Activated naive CD4-positive, alpha-beta T cell treated with anti-CD3 and anti-CD28 coated beads for 36 hours (primary cell): ENCODE results near the gene RPL28. TPM values are rescaled to one million over a fixed set of nuclear protein-coding genes. Genes with fewer than 3 reads are reported as not detected.

ENCODE experiments used
- CTCF ChIA-PET: fragments of 350-600 bp; sonication (Branson Sonifier 250); formaldehyde crosslinking; loops from one replicate; lab custom pipeline; 2021; ENCODE audit warnings: antibody characterized with exemption; lab: Charles Lee
- DNase-seq: peaks from one replicate; pipeline ENCODE4 v3.0.0-alpha.2; 2020
- H3K27ac Mint-ChIP-seq: one replicate; pipeline ENCODE4 v1.8.0; 2021; ENCODE audit warnings: mild to moderate bottlenecking, mixed read lengths
- H3K27me3 Mint-ChIP-seq: one replicate; pipeline ENCODE4 v1.8.0; 2021; ENCODE audit warnings: low read depth, mixed read lengths
- H3K36me3 Mint-ChIP-seq: one replicate; pipeline ENCODE4 v1.8.0; 2021; ENCODE audit warnings: low read depth, mixed read lengths
- H3K4me1 Mint-ChIP-seq: one replicate; pipeline ENCODE4 v1.8.0; 2021; ENCODE audit warnings: low read depth, mixed read lengths
- H3K4me3 Mint-ChIP-seq: one replicate; pipeline ENCODE4 v1.8.0; 2021; ENCODE audit warnings: mild to moderate bottlenecking, moderate library complexity, mixed read lengths
- H3K9me3 Mint-ChIP-seq: one replicate; pipeline ENCODE4 v1.8.0; 2021; ENCODE audit warnings: mixed read lengths
- intact Hi-C: fragments of 100-400 bp; cut with micrococcal nuclease; formaldehyde crosslinking; loops from one replicate; pipeline ENCODE4 v1.15.1; 2023
- total RNA-seq, 2 experiments: library from RNA; stranded (reverse); gene quantifications; one replicate each; pipeline ENCODE4 v1.2.3, GENCODE V29; 2021

RPL28 gene
- total RNA-seq, 2 experiments from 2014 or later: 3,327 to 3,354 TPM

DNA sequence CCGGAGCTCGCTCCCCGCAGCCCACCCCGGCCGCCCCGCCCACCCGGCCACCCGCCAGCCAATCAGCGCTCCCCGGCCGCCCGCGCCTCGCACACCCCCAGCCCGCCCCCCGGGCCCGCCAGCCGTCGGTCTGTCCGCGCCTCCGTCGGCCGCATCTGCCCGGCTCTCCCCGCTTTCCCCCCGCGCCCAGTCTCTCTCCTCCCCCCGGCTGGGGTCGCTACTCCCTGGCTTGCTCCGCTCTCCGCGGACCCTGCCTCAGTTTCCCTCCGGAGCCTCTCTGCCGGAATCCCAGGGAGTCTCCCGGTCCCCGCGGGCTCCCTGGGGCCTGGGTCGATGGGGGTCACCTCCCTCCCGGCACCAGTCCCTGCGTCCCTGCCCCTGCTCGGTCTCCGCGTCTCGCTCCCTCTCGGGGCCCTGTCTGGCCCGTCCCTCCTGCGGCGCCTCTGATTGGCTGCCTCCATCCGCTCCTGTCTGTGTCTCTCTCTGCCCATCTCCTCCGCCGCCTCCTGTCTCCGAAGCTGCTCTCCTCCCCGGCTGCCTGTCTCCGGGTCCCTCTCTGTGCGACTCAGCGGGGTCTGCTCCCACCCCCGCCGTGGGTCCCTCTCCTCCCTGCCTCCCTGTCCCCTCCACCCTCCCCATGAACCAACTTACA, 16.0 kb upstream of the RPL28 start:
- Mint-ChIP-seq H3K27me3 (peaks cover 45% of the 10 kb centered on the region), H3K27ac (no peak overlapping the region), H3K9me3 (no peaks in the 10 kb centered on the region), H3K36me3 (no peaks in the 10 kb centered on the region), H3K4me3 (peak overlapping the region; percentile 36), H3K4me1 (peaks cover 19% of the 10 kb centered on the region)
- DNase-seq: peak; percentile 41
- intact Hi-C loops: no loop called here
- CTCF ChIA-PET: no interaction called here

DNA sequence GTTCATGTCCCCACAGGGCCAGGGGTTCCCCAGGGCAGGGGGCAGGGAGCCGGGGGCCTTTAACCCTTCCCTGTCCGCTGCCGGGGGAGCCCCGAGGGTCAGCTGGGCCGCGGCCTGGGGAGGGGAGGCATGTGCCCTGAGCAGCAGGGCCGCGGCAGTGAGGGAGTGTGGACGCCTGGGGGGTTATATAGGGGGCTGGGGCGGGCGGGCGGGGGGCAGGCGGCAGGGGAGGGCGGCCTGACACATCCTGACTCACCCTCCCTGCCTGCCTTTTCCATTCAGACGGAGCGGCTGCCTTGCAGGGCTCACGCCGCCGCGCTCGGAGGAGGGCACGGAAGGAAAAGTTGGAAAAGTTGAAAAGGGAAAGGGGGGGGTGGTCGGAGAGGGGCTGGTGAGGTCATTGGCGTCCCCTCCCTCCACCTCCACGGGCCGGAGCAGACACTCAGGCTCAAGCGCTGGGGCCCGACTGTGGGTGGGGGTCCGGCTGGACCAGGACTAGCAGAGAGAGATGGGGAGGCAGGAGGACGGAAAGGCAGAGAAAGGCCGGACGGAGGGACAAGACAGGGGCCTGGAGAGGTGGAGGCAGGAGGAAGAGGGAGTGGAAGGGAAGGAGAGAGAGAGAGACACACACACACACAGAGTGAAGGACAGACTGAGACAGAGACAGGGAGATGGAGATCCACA, 15.3 kb upstream of the RPL28 start, which contains the start of gene IL11:
IL11 (minus strand) TSS at position 159 of the 684 bp plus-strand sequence; CDS start at position 6, 153 bp downstream.
- Mint-ChIP-seq H3K4me3 (peak within 1 kb of the TSS; percentile 36), H3K36me3 (no peaks in the 10 kb centered on the region), H3K27ac (no peak within 1 kb of the TSS), H3K4me1 (peaks cover 19% of the 10 kb centered on the region), H3K27me3 (peaks cover 47% of the 10 kb centered on the region), H3K9me3 (no peaks in the 10 kb centered on the region)
- no peak for DNase-seq
- CTCF ChIA-PET: no interaction called here
- intact Hi-C loops: no loop called here

DNA sequence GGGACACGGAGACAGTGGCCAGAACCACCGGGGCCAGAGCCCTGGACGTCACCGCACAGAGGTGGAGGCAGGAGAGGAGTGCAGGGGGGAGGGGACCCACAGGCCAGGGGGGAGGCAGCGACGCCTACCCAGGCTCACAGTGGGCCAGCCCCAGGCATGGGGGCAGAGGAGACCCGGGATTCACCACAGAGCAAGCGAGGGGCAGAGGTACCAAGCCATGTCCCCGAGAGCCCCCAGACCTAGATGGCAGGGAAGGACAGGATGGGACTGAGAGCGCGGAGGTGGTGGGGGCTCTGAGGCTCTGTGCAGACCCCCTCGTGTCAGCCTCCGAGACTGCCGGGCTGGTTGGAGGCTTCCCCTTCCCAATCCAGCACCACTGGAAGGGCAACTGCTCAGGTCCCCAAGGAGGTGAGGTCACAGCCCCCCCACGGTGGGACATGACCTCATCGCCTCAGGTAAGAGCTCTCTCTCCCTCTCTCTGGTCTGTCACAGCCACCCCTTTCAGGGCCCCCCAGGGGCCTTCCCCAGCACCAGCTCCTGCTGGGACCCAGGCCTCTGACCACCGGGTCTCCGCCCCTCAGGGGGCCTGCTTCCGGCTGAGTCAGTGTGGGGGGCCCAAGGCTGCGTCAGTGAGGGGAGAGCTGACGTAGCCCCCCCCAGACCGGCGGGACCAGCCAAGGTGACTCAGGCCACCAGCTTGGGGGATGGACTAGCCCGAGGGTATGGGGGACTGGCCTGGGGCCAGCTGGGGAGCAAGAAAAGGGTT, 13.2 kb upstream of the RPL28 start:
- intact Hi-C loops: no loop called here
- no peak overlapping the region for H3K27ac Mint-ChIP-seq
- CTCF ChIA-PET: no interaction called here
- no peak for DNase-seq
- H3K27me3 Mint-ChIP-seq: peaks cover 47% of the 10 kb centered on the region
- H3K4me3 Mint-ChIP-seq: no peak overlapping the region
- H3K9me3 Mint-ChIP-seq: no peaks in the 10 kb centered on the region
- H3K36me3 Mint-ChIP-seq: no peaks in the 10 kb centered on the region
- peaks cover 21% of the 10 kb centered on the region for H3K4me1 Mint-ChIP-seq

DNA sequence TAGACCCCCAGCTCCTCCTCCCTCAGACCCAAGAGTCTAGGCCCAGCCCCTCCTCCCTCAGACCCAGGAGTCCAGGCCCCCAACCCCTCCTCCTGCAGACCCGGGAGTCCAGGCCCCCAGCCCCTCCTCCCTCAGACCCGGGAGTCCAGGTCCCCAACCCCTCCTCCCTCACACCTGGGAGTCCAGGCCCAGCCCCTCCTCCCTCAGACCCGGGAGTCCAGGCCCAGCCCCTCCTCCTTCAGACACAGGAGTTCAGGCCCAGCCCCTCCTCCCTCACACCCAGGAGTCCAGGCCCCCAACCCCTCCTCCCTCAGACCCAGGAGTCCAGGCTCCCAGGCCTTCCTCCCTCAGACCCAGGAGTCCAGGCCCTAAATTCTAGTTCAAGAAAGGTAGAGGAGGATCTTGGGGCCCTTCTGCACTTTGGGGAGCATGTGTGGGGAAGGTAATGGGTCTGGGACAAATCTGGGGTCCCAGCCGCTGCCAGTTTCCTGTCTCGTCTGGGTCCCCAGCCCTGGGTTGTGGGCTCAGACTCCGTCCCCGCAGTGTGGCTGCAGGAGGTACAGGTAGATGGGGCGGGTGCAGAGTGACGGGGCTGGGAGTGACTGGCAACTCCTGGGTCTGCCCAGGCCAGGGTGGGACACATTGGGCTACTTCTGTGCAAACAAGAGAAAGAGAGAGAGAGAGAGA, 12.3 kb upstream of the RPL28 start:
- no peaks in the 10 kb centered on the region for H3K36me3 Mint-ChIP-seq
- CTCF ChIA-PET: no interaction called here

DNA sequence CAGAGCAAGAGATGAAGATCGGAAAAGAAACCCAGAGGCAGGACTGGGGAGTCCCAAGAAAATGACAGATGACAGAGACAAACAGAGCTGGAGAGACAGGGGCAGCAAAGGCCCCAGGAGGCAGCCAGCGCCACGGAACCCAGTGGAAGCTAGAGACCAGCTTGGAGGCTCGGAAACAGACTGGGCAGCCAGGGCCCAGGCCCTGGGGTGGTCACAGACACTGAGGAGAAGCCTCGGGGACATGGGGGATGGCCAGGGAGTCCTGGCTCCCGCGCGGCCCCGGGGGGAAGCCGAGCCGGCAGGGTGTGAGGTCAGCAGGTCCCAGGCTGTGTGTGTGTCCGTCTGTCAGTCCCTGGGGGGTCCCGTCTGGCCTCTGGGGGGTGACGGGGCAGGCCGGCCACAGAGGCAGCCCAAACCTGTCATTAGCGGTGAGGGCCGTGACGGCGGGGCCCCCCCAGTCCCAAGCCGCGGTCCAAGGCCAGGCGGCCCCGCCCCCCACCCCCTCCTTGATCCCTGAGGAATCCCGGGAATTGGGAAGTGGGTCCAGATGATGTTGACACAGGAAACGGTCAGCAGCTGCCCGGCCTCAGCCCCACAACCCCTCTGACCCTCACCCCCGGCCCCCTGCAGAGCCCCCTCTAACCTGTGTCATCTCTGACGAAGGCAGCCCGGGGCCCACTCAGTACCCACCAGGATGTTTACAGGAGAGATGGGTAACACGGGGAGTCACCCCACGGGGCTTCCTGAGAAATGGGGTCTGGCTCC, 11.6 kb upstream of the RPL28 start:
- peaks cover 21% of the 10 kb centered on the region for H3K4me1 Mint-ChIP-seq
- no peak overlapping the region for H3K4me3 Mint-ChIP-seq
- DNase-seq: no peak
- no peaks in the 10 kb centered on the region for H3K9me3 Mint-ChIP-seq
- intact Hi-C loops: no loop called here
- no peak overlapping the region for H3K27ac Mint-ChIP-seq
- H3K27me3 Mint-ChIP-seq: peaks cover 41% of the 10 kb centered on the region
- H3K36me3 Mint-ChIP-seq: no peaks in the 10 kb centered on the region
- CTCF ChIA-PET: no interaction called here

More for the DNA sequence above, 12.3 kb upstream of the RPL28 start:
- no peaks in the 10 kb centered on the region for H3K9me3 Mint-ChIP-seq
- peaks cover 45% of the 10 kb centered on the region for H3K27me3 Mint-ChIP-seq
- H3K4me3 Mint-ChIP-seq: no peak overlapping the region
- H3K4me1 Mint-ChIP-seq: peaks cover 21% of the 10 kb centered on the region
- intact Hi-C loops: no loop called here
- no peak overlapping the region for H3K27ac Mint-ChIP-seq
- DNase-seq: no peak

DNA sequence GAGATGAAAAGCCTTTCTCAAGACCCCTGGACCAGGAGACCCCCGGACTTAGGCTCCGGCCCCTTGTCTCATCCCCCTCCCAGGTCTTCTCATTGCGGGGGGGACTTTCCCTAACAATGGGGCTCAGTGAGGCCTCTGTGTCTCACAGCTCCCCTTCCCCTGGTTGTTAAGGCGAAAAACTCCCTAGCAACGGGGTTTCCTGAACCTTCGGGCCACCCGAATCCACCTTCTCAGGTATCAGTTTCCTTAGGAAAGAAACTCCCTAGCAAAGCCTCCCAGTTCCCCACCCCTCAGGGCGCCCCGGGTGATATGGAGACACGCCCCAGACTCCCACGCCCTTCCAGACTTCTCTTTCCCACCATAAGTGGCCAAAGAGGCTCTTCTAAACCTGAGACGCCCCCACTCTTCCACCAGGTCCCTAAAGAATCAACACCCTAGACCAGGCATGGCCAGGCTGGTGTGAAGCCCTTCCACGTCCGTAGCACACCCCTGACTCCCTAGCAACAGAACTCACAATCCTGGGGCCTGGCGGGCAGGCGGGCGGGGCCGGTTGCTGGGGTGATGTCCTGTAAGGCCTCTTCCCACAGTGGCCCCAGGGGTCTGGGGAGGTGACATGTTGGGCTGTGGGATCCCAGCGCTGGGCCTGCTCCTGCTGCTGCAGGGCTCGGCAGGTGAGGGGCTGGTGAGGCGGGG, 9.3 kb upstream of the RPL28 start, which contains the start of gene TMEM190:
TMEM190 (plus strand) TSS at position 586 of the 693 bp plus-strand sequence; CDS start at position 614, 28 bp downstream.
- DNase-seq: no peak
- Mint-ChIP-seq H3K4me3 (no peak within 1 kb of the TSS), H3K27ac (no peak within 1 kb of the TSS), H3K36me3 (no peaks in the 10 kb centered on the region), H3K9me3 (no peaks in the 10 kb centered on the region), H3K4me1 (peaks cover 14% of the 10 kb centered on the region), H3K27me3 (peaks cover 26% of the 10 kb centered on the region)
- CTCF ChIA-PET: no interaction called here
- intact Hi-C loops: no loop called here

DNA sequence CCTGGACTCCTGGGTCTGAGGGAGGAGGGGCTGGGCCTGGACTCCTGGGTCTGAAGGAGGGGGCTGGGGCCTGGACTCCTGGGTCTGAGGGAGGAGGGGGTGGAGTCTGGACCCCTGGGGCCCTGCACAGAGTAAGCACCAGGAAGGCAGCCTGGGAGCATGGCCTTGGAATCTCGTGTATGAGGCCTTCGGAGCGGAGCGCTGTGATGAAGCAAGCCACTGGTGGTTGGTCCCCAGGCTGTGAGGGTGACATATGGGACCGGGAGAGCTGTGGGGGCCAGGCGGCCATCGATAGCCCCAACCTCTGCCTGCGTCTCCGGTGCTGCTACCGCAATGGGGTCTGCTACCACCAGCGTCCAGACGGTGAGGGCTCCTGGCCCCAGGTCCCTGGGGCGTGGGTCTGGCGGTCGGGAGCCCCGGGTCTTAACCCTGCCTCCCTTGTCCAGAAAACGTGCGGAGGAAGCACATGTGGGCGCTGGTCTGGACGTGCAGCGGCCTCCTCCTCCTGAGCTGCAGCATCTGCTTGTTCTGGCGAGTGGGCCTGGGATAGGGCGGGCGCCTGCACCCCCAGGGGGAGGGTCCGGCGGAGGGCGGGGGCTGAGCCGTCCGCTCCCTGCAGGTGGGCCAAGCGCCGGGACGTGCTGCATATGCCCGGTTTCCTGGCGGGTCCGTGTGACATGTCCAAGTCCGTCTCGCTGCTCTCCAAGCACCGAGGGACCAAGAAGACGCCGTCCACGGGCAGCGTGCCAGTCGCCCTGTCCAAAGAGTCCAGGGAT, 8.2 kb upstream of the RPL28 start:
- H3K36me3 Mint-ChIP-seq: no peaks in the 10 kb centered on the region
- H3K4me3 Mint-ChIP-seq: no peak overlapping the region
- no peak overlapping the region for H3K27ac Mint-ChIP-seq
- H3K9me3 Mint-ChIP-seq: no peaks in the 10 kb centered on the region
- peaks cover 15% of the 10 kb centered on the region for H3K27me3 Mint-ChIP-seq
- H3K4me1 Mint-ChIP-seq: peaks cover 14% of the 10 kb centered on the region
- intact Hi-C loops: no loop called here
- no peak for DNase-seq
- CTCF ChIA-PET: interaction anchor here (0.6 kb wide), 2 partner anchors 25 to 85 kb away, joined by 3 to 4 read pairs; no protein-coding TSS in a partner anchor

DNA sequence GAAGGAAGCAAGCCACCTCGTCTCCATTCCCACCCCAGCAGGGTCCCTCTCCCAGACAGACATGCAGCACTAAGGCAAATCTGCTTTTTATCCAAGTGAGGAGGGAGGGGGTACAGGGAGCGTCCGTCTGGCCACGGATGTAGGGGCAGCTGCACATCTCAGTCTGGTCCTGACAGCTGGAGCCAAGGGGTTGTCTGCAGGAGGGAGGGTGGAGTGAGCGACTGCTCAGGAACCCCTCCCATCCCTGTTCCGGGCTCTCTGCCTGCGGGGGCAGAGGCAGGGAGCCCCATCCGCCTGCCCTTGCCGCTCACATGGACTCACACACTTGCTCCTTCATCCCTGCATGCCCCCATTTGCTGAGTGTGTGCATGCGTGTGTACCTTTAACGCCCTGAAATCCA, 6.6 kb upstream of the RPL28 start:
- Mint-ChIP-seq H3K27ac (no peak overlapping the region), H3K9me3 (no peaks in the 10 kb centered on the region), H3K4me3 (no peak overlapping the region), H3K27me3 (peaks cover 5% of the 10 kb centered on the region), H3K36me3 (no peaks in the 10 kb centered on the region), H3K4me1 (peaks cover 18% of the 10 kb centered on the region)
- no peak for DNase-seq
- intact Hi-C loops: no loop called here
- CTCF ChIA-PET: interaction anchor here (0.5 kb wide), 1 partner anchor 112 kb away, joined by 4 read pairs; no protein-coding TSS in a partner anchor

DNA sequence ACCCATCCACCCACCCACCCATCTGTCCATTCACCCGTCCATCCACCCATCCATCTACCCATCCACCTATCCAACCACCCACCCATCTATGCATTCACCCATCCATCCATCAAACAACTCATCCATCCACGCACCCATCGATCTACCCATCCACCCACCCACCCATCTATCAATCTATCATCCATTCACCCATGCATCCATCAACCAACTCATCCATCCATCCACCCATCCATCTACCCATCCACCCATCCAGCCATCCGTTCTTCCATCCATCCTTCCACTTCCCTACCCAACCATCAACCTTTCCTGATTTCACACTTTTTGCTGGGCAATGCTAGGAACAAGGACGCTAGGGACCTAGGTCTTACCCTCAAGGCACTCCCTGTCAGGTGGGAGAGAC, 3.7 kb upstream of the RPL28 start:
- Mint-ChIP-seq H3K27ac (no peak overlapping the region), H3K4me1 (peaks cover 25% of the 10 kb centered on the region), H3K36me3 (peaks cover 14% of the 10 kb centered on the region), H3K4me3 (no peak overlapping the region), H3K9me3 (no peaks in the 10 kb centered on the region), H3K27me3 (no peaks in the 10 kb centered on the region)
- no peak for DNase-seq
- intact Hi-C loops: no loop called here
- CTCF ChIA-PET: interaction anchor here (3.2 kb wide), 1 partner anchor 80 kb away, joined by 26 read pairs; no protein-coding TSS in a partner anchor

DNA sequence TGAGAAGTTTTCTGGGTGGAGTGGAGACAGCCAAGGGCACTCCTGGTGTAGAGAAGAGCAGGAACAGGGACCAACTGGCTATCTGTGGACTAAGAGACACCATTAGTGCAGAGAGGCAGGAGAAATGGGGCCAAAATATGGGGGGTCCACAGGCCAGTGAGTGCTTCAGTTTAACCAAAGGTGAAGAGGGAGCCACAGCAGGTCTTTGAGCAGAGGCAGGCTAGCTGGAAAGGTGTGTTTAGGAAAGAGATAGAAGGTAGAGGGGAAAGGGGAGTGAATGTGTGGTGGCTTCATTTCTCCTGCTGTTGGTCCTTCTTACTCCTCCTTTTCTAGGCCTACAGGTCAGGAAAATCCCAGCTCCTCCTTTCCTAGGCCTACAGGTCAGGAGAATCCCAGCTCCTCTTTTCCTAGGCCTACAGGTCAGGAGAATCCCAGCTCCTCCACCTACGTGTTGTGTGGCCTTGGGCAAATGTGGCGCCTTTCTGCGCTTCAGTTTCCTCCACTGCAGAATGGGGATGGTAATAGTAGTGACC, 3.1 kb upstream of the RPL28 start:
- CTCF ChIA-PET: interaction anchor here (1.2 to 3.2 kb wide), 2 partner anchors 80 to 90 kb away, joined by 3 to 26 read pairs; no protein-coding TSS in a partner anchor
- Mint-ChIP-seq H3K36me3 (peaks cover 20% of the 10 kb centered on the region), H3K27ac (peak overlapping the region; percentile 89), H3K4me1 (peaks cover 31% of the 10 kb centered on the region), H3K9me3 (no peaks in the 10 kb centered on the region), H3K27me3 (no peaks in the 10 kb centered on the region), H3K4me3 (peak overlapping the region; percentile 84)
- intact Hi-C loops: loop anchor here (1.0 kb wide), 2 partner anchors 81 to 170 kb away; no protein-coding TSS in a partner anchor
- DNase-seq: no peak
